ENCODE measurements around the gene ATOH8. TPM values are rescaled to one million over a fixed set of nuclear protein-coding genes. Genes with fewer than 3 reads are reported as not detected.

ATOH8 gene
- total RNA-seq, 2 experiments from 2014 or later, result not detected

- ChIA-PET POLR2A (no interaction called here), CTCF (no interaction called here)
Observed at GRCh38 chr2:85790032-85790431, 36.2 kb downstream of the ATOH8 start.

DNA sequence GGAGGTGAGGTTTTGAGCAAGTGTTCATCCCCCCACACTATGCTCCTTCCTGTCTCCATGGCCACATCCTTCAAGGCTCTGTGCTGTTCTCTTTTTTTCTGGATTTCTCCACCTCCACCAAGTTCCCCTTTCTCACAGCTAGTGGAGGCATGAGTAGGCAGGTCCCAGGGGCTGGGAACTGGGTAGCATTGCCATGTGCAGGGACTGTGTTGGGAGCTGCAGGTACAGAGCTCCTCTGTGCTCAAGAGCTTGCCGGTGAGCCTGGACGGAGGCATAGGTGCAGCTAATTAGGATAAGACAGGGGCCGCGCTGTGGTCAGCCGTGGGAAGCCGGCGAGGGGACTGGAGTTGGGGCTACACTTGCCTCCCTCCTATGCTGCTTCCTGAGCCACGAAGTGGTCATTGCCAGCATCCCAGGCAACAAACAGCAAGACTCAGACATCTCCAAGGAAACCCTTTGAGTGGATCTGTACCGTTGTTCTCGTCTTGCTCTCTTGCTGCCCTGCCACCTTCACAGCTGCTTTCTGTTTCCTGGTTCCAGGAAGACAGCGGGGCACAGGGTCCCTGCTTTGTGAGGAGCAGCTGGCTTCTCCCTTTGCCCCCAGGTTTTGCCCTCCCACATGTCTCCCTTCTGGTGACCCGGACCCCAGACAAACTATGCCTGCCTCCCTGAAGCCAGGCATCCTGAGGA lies 36.9 kb downstream of the ATOH8 start:
- ChIA-PET POLR2A (no interaction called here), CTCF (no interaction called here)

DNA sequence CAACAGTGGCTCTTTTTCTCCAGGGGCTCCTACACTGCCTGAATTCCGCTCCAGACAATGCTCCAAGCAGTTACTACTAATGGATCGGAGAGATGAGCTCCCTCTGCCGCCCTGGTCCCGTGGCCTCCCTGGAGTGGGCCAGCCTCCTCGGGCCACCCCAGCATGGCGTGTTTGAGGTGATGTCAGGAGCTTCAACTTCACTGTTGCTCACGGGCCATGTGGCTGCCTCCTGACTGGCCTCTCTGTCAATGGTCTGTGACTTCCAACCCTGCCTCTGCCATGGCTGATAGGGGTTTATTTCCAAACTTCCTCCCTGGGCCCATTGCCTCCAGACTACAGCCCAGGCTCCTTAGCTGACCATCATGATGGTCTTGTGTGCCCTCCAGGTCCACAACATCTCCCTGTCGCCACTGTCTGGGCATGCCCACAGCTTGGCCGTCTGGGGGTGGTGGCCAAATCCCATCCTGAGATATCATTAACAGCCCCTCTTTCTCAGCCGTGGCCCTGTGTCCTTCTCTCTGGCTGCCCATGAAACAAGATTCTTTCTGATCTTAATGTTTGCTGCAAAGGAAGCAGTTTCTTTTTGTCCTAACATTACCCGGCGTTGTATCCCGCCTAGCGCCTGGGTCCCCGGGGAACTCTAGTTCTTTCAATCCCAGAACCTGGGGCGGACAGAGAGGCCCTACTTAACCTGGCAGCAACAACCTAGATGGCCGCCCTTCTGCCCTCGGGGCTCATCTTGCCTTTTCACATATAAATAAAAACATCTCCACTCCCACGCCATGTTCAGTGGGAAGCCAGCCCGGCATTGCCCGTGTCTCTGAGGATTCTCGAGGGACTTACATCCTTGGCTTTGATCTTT lies 38.1 kb downstream of the ATOH8 start:
- POLR2A ChIA-PET, result no interaction called here

DNA sequence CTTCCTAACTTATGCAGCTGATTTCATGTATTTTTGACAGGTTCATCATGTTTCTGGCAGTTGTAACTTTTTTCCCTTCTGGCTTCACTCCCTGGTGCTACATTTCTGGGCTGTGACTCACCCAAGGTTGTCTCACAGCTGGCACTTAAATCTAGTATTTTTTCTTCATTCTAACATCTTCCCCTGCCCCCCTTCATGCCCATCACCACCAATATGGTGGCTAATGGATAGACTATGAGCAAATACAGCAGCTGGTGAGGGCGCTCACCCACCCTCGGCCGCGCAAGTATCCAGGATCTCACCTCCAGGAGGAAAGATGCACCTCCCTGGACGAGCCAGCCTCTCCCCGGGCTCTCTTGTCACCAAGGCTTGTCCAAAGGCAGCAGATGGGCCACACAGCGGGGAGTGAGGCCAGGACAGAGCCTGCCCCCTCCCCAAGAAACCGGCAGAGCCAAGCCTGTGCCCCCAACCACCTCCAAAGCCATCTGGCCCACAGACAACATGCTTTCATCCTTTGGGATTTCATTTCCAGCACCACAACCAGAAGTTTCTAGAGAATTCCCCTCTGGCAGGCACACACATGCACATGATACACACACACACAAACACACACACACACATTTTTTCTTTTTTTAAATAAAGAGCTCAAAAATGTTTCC lies 39.1 kb downstream of the ATOH8 start:
- ChIA-PET POLR2A (no interaction called here), CTCF (no interaction called here)

More for the DNA sequence above, 38.1 kb downstream of the ATOH8 start:
- CTCF ChIA-PET, result no interaction called here

GRCh38 chr2:85793584-85793983 lies 39.8 kb downstream of the ATOH8 start:
- CTCF ChIA-PET, result no interaction called here
- POLR2A ChIA-PET, result no interaction called here

DNA sequence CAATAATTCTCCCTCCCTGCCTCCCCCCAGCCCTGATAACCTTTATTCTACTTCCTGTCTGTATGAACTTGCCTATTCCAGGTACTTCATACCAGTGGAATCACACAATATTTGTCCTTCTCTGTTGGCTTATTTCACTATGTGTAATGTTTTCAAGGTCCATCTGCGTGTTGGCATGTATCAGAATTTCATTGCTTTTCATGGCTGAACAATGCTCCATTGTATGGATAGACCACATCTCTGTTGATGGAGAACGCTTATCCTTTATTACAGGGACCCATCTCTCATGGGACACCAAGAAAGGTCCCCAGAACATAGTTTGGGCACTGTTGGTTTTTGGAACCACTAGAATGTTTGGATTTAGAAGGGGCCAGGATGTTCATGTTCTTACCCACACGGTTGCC lies 40.2 kb downstream of the ATOH8 start:
- CTCF ChIA-PET, result no interaction called here
- POLR2A ChIA-PET, result no interaction called here

GRCh38 chr2:85794491-85795121 lies 40.8 kb downstream of the ATOH8 start:
- ChIA-PET POLR2A (no interaction called here), CTCF (no interaction called here)

DNA sequence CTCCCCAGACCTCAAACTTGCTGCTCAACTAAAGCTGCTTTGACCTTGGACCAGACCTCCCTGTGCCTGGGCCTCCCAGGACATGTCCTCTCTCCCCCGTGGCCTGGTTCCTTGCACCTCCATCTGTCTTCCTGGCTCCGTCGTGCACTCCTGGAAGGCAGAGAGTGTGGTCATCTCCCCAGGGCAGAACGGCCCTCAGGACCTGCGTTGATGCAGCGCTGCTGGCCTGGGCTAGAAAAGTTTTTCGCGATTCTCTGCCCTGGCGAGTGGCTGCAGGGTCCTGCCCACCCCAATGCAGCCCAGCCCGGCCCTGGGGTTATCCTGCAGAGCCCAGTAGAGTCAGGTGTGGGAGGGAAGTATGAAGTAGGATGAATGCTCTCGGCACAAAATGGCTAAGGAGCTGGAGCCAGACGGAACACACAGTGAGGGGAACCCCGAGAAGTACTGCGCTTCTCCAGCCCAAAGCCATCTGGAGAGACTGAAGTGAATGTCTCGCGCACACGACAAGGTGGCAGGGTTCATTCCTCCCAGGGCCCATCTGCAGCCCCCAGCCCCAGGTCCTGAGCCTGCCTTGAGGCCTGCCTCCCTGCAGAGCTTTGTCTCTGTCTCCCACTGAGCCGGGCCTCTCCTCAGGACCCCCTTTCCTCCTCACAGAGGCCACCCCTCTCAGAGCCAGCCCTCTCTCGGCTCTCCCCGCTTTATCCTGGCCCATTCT lies 41.7 kb downstream of the ATOH8 start:
- CTCF ChIA-PET, result interaction anchor here (1.3 kb wide), 1 partner anchor 17 kb away, joined by 3 read pairs; no protein-coding TSS in a partner anchor
- POLR2A ChIA-PET, result no interaction called here

- POLR2A ChIA-PET, result no interaction called here
- CTCF ChIA-PET, result interaction anchor here (1.3 kb wide), 1 partner anchor 16 kb away, joined by 3 read pairs; no protein-coding TSS in a partner anchor
Observed at GRCh38 chr2:85796046-85796340, 42.2 kb downstream of the ATOH8 start.

- CTCF ChIA-PET, result interaction anchor here (1.3 kb wide), 1 partner anchor 16 kb away, joined by 3 read pairs; no protein-coding TSS in a partner anchor
- POLR2A ChIA-PET, result no interaction called here
Observed at GRCh38 chr2:85796341-85797262, 42.8 kb downstream of the ATOH8 start.

DNA sequence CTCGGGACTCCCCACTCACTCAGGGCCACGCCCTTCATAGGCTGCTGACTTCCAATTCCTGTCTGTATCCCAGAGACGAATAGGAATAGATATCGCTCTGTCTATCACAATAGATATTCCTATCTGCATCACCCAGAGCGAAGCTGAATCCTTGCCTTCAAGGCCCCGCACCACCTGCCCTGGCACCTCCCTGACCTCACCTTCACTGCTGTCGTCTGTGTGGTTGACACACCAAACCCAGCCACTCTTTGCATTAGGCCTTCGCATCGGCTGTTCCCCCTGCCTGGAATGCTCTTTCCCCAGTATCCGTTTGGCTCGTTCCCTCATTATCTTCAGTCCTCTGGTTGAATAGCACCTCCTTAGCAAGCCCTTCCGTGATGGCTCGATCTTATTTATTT lies 43.5 kb downstream of the ATOH8 start:
- ChIA-PET CTCF (no interaction called here), POLR2A (no interaction called here)

GRCh38 chr2:85797921-85798320 lies 44.1 kb downstream of the ATOH8 start:
- ChIA-PET CTCF (no interaction called here), POLR2A (no interaction called here)

- ChIA-PET POLR2A (interaction anchor here (0.5 kb wide), 1 partner anchor 461 kb away, joined by 3 read pairs; no protein-coding TSS in a partner anchor), CTCF (interaction anchor here (0.8 kb wide), 1 partner anchor 70 kb away, joined by 5 read pairs; no protein-coding TSS in a partner anchor)
Observed at GRCh38 chr2:85799215-85799956, 45.6 kb downstream of the ATOH8 start.

DNA sequence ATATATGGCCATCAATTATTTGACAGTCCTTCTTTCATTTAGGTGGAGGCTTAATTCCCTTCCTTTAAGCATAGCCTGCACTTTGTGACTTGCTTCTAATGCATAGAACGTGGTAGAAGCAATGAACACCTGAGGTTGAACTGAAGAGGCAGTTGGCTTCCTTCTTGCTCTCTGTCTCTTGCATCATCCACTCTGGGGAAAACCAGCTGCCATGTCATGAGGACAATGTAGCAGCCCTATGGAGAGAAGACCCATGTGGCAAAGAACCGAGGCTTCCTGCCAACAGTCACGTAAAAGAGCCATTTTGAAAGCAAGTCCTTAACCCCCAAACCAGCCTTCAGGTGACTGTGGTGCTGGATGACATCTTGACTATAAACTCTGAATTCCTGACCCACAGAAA lies 46.8 kb downstream of the ATOH8 start:
- POLR2A ChIA-PET, result no interaction called here
- CTCF ChIA-PET, result no interaction called here

DNA sequence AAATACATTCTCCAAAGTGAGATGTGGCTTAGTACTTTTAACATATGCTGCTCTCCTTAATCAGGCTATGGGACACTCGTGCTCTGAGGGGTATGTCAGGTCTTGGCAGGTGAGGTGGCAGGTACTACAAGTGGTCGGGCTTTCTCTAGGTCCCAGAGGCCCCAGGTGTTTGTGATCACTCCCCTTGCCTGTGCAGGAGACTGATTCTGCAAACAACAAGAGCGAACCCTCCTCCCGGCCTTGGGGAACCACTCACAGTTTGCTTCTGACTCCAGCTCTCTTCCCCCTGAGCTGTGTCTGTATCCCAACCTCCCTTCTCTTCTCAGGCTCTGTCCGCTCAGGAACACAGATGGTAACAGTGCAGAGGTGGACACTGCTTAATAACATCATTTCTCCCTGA lies 48.1 kb downstream of the ATOH8 start:
- POLR2A ChIA-PET, result no interaction called here
- CTCF ChIA-PET, result no interaction called here

GRCh38 chr2:85802354-85803103 lies 48.7 kb downstream of the ATOH8 start:
- ChIA-PET CTCF (interaction anchor here (0.6 kb wide), 1 partner anchor 132 kb away, joined by 3 read pairs; no protein-coding TSS in a partner anchor), POLR2A (no interaction called here)

- CTCF ChIA-PET, result interaction anchor here (2.7 kb wide), 1 partner anchor 74 kb away, joined by 9 read pairs; no protein-coding TSS in a partner anchor
- POLR2A ChIA-PET, result no interaction called here
Observed at GRCh38 chr2:85803704-85804425, 50.1 kb downstream of the ATOH8 start.
